B cell (primary cell): Measurements from ENCODE around the gene KIRREL3.

Experiments
- CTCF ChIP-seq: fragments of 200-600 bp; IDR thresholded peaks from one replicate; pipeline ENCODE4 v1.8.0; 2022; ENCODE audit warnings: antibody characterized with exemption, mild to moderate bottlenecking
- EZH2 ChIP-seq: IDR thresholded peaks from 2 replicates; pipeline ENCODE4 v1.6.1; 2012; ENCODE audit warnings: borderline replicate concordance, low read depth, mild to moderate bottlenecking, moderate library complexity, low read length; ENCODE audit not compliant: insufficient read depth, poor library complexity, severe bottlenecking

GRCh38 chr11:126476266-126476924, 524.2 kb downstream of the KIRREL3 start:
- TF ChIP-seq CTCF: no peak
- TF ChIP-seq EZH2: no peak
